ENCODE data around the gene CYB5B. TPM values are rescaled to one million over a fixed set of nuclear protein-coding genes. Genes with fewer than 3 reads are reported as not detected.
"Not testable (repeated sequence)": the region's sequence is repeated elsewhere in the genome, so short reads cannot be mapped to it uniquely, and the experiment has no call there.

CYB5B gene
- total RNA-seq, 1 donor from 2014 or later: 104 TPM

- H3K4me3 Mint-ChIP-seq: no peak overlapping the region
- DNase-seq (ENCODE audit: extremely low spot score, unreplicated experiment): no peak
- H3K9me3 Mint-ChIP-seq: no peaks in the 10 kb centered on the region
- TF ChIP-seq CTCF (conservative IDR thresholded peaks at IDR 0.05): no peak
- no peaks in the 10 kb centered on the region for H3K27me3 Mint-ChIP-seq
- H3K36me3 Mint-ChIP-seq: peaks cover 5% of the 10 kb centered on the region
- peaks cover 17% of the 10 kb centered on the region for H3K4me1 Mint-ChIP-seq (ENCODE audit: unreplicated experiment)
- H3K27ac Mint-ChIP-seq: no peak overlapping the region
Measured at GRCh38 chr16:69419956-69420355, 4.5 kb upstream of the CYB5B start.

DNA sequence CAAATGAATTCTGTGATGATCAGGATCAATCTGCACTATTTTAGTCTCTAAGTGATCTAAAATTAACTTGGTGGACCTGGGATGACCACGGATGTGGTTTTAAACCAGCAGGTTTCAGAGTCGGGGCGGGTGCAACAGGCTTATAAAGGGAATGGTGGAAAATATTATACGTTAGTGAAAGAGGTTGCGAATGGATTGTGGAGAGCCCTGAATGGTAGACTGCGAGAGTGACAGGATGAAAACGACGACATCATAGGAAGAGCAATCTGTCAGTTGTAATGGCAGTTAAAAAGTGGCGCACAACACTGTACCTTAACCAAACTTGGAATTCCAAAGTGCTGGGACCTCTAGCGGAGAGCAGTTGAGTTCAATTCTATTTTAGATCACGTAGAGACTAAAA, 1.2 kb upstream of the CYB5B start:
- Mint-ChIP-seq H3K4me3 (peak overlapping the region; percentile 74), H3K36me3 (peaks cover 17% of the 10 kb centered on the region), H3K27ac (no peak overlapping the region), H3K27me3 (no peaks in the 10 kb centered on the region), H3K4me1 (ENCODE audit: unreplicated experiment) (peaks cover 16% of the 10 kb centered on the region), H3K9me3 (no peaks in the 10 kb centered on the region)
- no peak for DNase-seq (ENCODE audit: extremely low spot score, unreplicated experiment)
- TF ChIP-seq CTCF (conservative IDR thresholded peaks at IDR 0.05): no peak

- peak overlapping the region; percentile 98 for H3K27ac Mint-ChIP-seq
- peaks cover 36% of the 10 kb centered on the region for H3K36me3 Mint-ChIP-seq
- H3K9me3 Mint-ChIP-seq: peaks cover 8% of the 10 kb centered on the region
- peak overlapping the region; percentile 99 for H3K4me3 Mint-ChIP-seq
- no peaks in the 10 kb centered on the region for H3K27me3 Mint-ChIP-seq
- peaks cover 18% of the 10 kb centered on the region for H3K4me1 Mint-ChIP-seq (ENCODE audit: unreplicated experiment)
- no peak for TF ChIP-seq CTCF (conservative IDR thresholded peaks at IDR 0.05)
- DNase-seq (ENCODE audit: extremely low spot score, unreplicated experiment): no peak
Measured at GRCh38 chr16:69424935-69425784, 741 bp downstream of the CYB5B start.

GRCh38 chr16:69428652-69429051, 4.2 kb downstream of the CYB5B start:
- no peak overlapping the region for H3K27ac Mint-ChIP-seq
- H3K36me3 Mint-ChIP-seq: peaks cover 47% of the 10 kb centered on the region

GRCh38 chr16:69429058-69429640, 4.7 kb downstream of the CYB5B start:
- peaks cover 16% of the 10 kb centered on the region for H3K4me1 Mint-ChIP-seq (ENCODE audit: unreplicated experiment)
- H3K4me3 Mint-ChIP-seq; H3K27me3 Mint-ChIP-seq; H3K27ac Mint-ChIP-seq; H3K9me3 Mint-ChIP-seq; DNase-seq (ENCODE audit: extremely low spot score, unreplicated experiment): not testable (repeated sequence)
- peaks cover 47% of the 10 kb centered on the region for H3K36me3 Mint-ChIP-seq

More at GRCh38 chr16:69428652-69429051, 4.2 kb downstream of the CYB5B start:
- no peak for DNase-seq (ENCODE audit: extremely low spot score, unreplicated experiment)
- Mint-ChIP-seq H3K4me3 (no peak overlapping the region), H3K4me1 (ENCODE audit: unreplicated experiment) (peaks cover 18% of the 10 kb centered on the region), H3K27me3 (no peaks in the 10 kb centered on the region), H3K9me3 (peaks cover 8% of the 10 kb centered on the region)
- no peak for TF ChIP-seq CTCF (conservative IDR thresholded peaks at IDR 0.05)

- Mint-ChIP-seq H3K36me3 (peaks cover 39% of the 10 kb centered on the region), H3K4me1 (ENCODE audit: unreplicated experiment) (peaks cover 15% of the 10 kb centered on the region), H3K4me3 (no peak overlapping the region), H3K9me3 (peaks cover 8% of the 10 kb centered on the region), H3K27me3 (no peaks in the 10 kb centered on the region), H3K27ac (no peak overlapping the region)
- no peak for TF ChIP-seq CTCF (conservative IDR thresholded peaks at IDR 0.05)
- no peak for DNase-seq (ENCODE audit: extremely low spot score, unreplicated experiment)
Measured at GRCh38 chr16:69431948-69432468, 7.6 kb downstream of the CYB5B start.
